PC-3 (cell line): Measurements from ENCODE around the gene MYL10. TPM values are rescaled to one million over a fixed set of nuclear protein-coding genes. Genes with fewer than 3 reads are reported as not detected.
A peak's percentile ranks its signal among the peaks of the same experiment; 100 is the strongest.

Source experiments
- ATAC-seq: fragments of 200-7000 bp; cut with Tn5 transposase; 2 replicates; pipeline ENCODE4 v1.9.1; 2020; ENCODE audit warnings: mild to moderate bottlenecking, moderate library complexity
- BruUV-seq: library from RNA; stranded (reverse); fragments of 400-500 nt; replicated peaks from 2 replicates; lab custom pipeline; 2021; lab: Mats Ljungman, UMichigan
- CTCF ChIA-PET: fragments of 300-600 bp; sonication (Branson Sonifier 250); formaldehyde crosslinking; loops from one replicate; lab custom pipeline; 2022; ENCODE audit warnings: antibody characterized with exemption; lab: Charles Lee
- POLR2A ChIA-PET: fragments of 300-600 bp; sonication (Branson Sonifier 250); formaldehyde crosslinking; loops from one replicate; lab custom pipeline; 2022; ENCODE audit warnings: antibody characterized with exemption; ENCODE audit not compliant: unreplicated experiment; lab: Charles Lee
- DNase-seq: peaks from one replicate; pipeline ENCODE4 v3.0.0-alpha.2; 2015
- H2AFZ ChIP-seq: fragments of 300-600 bp; sonication (generic); 2 replicates; pipeline ENCODE4 v1.6.0; 2016; ENCODE audit warnings: antibody characterized with exemption, low read length
- H3F3A ChIP-seq: fragments of 300-600 bp; sonication (generic); one replicate; pipeline ENCODE4 v1.6.0; 2017; ENCODE audit warnings: antibody characterized with exemption, low read length, control low read depth, mild to moderate bottlenecking; ENCODE audit not compliant: unreplicated experiment
- H3K27ac ChIP-seq: fragments of 300-600 bp; sonication (generic); 2 replicates; pipeline ENCODE4 v1.5.1; 2016; ENCODE audit warnings: mild to moderate bottlenecking, low read length
- H3K27me3 ChIP-seq: fragments of 300-600 bp; sonication (generic); 2 replicates; pipeline ENCODE4 v1.6.1; 2016; ENCODE audit warnings: low read length, mixed read lengths
- H3K36me3 ChIP-seq: fragments of 300-600 bp; sonication (generic); 2 replicates; pipeline ENCODE4 v1.6.1; 2016; ENCODE audit warnings: low read depth, mixed run types, low read length, mixed read lengths
- H3K4me1 ChIP-seq: fragments of 300-600 bp; sonication (generic); 2 replicates; pipeline ENCODE4 v1.5.1; 2016; ENCODE audit warnings: low read length; ENCODE audit not compliant: insufficient read depth
- H3K4me2 ChIP-seq: fragments of 300-600 bp; sonication (generic); 2 replicates; pipeline ENCODE4 v1.6.0; 2016; ENCODE audit warnings: low read length
- H3K4me3 ChIP-seq: fragments of 300-600 bp; sonication (generic); 2 replicates; pipeline ENCODE4 v1.5.1; 2016; ENCODE audit warnings: mild to moderate bottlenecking, low read length, mixed read lengths
- H3K79me2 ChIP-seq: fragments of 300-600 bp; sonication (generic); 2 replicates; pipeline ENCODE4 v1.6.1; 2017; ENCODE audit warnings: low read length, mixed read lengths
- H3K9ac ChIP-seq: fragments of 300-600 bp; sonication (generic); 2 replicates; pipeline ENCODE4 v1.6.0; 2016; ENCODE audit warnings: mild to moderate bottlenecking, low read length
- H3K9me2 ChIP-seq: fragments of 300-600 bp; sonication (generic); replicated peaks from 2 replicates; pipeline ENCODE4 v1.6.1; 2016; ENCODE audit warnings: mixed run types, low read length, mixed read lengths
- H3K9me3 ChIP-seq: fragments of 300-600 bp; sonication (generic); 2 replicates; pipeline ENCODE4 v1.6.1; 2016; ENCODE audit warnings: low read length, mixed read lengths
- H4K20me1 ChIP-seq: fragments of 300-600 bp; sonication (generic); 2 replicates; pipeline ENCODE4 v1.6.1; 2016; ENCODE audit warnings: low read length, mixed read lengths
- EZH2 ChIP-seq: fragments of 300-600 bp; sonication (generic); IDR thresholded peaks from one replicate; pipeline ENCODE4 v1.6.1; 2017; ENCODE audit warnings: antibody characterized with exemption, mild to moderate bottlenecking, low read length; ENCODE audit not compliant: unreplicated experiment
- EZH2phosphoT487 ChIP-seq: fragments of 300-600 bp; sonication (generic); IDR thresholded peaks from 2 replicates; pipeline ENCODE4 v1.6.1; 2018; ENCODE audit warnings: mild to moderate bottlenecking, antibody characterized with exemption, low read length, borderline replicate concordance
- intact Hi-C: fragments of 100-400 bp; cut with micrococcal nuclease; formaldehyde crosslinking; loops from 2 replicates; pipeline ENCODE4 v1.9.0; 2023
- total RNA-seq: library from RNA; depleted of rRNA; stranded (reverse); fragments of >200 nt; gene quantifications from 2 replicates; pipeline ENCODE4 v1.2.3, GENCODE V29; 2014
- TF ChIP-seq, protein P1 (sequence below): fragments of 300-600 bp; sonication (generic); conservative IDR thresholded peaks from 2 replicates; pipeline ENCODE4 v1.5.1; 2017; ENCODE audit warnings: antibody characterized with exemption, low read depth, mild to moderate bottlenecking, low read length

Gene MYL10
- total RNA-seq, 1 experiment from 2014 or later, result 0.69 TPM

DNA sequence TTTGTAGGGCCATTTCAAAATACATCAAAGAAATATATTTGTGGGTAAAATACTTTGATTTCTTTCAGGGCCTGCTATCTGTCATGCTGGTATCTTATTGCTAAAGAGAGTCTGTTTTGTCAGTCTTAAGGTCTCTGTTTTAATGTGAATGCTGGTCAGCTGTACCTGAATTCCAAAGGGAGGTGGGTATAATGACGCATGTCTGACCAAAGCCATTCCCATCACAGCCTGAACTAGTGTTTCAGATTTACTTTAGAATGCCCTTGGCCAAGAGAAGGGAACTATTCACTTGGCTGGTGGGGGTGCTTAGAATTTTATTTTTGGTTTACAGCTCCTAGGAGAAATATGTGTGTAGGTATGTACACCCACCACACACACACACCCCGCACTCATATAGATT, 30.6 kb upstream of the MYL10 start:
- BruUV-seq, result no TSS peak
- H3K4me2 ChIP-seq, result no peak overlapping the region

DNA sequence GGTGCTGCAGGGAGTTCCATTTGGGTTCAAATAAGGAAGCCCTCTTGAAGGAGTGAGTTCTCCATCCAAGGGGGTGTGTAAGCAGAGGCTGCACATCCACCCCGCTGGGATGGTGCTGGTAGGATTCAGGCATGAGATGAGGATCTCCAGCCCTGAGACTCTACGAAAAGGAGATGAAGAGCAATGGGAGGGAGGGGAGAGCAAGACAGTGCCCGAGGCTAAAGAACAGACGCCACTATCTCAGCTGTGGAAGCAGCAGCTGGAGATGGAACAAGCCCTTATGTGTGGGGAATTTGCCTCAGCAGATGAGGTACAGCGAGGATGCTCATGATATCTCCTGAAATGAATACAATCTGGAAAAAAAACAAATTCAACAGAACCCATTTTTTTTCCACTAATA, 28.1 kb upstream of the MYL10 start:
- no peaks in the 10 kb centered on the region for H3K79me2 ChIP-seq
- H3K9ac ChIP-seq, result no peak overlapping the region
- H3K27ac ChIP-seq, result no peak overlapping the region
- ChIA-PET CTCF (no interaction called here), POLR2A (no interaction called here)
- H2AFZ ChIP-seq, result no peak overlapping the region
- H4K20me1 ChIP-seq, result no peaks in the 10 kb centered on the region
- no TSS peak for BruUV-seq
- no peak overlapping the region for H3K4me3 ChIP-seq
- TF ChIP-seq, protein P1, sequence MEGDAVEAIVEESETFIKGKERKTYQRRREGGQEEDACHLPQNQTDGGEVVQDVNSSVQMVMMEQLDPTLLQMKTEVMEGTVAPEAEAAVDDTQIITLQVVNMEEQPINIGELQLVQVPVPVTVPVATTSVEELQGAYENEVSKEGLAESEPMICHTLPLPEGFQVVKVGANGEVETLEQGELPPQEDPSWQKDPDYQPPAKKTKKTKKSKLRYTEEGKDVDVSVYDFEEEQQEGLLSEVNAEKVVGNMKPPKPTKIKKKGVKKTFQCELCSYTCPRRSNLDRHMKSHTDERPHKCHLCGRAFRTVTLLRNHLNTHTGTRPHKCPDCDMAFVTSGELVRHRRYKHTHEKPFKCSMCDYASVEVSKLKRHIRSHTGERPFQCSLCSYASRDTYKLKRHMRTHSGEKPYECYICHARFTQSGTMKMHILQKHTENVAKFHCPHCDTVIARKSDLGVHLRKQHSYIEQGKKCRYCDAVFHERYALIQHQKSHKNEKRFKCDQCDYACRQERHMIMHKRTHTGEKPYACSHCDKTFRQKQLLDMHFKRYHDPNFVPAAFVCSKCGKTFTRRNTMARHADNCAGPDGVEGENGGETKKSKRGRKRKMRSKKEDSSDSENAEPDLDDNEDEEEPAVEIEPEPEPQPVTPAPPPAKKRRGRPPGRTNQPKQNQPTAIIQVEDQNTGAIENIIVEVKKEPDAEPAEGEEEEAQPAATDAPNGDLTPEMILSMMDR, result no peak
- TF ChIP-seq EZH2phosphoT487 (no peak), EZH2 (no peak)
- no peaks in the 10 kb centered on the region for H3K9me3 ChIP-seq
- ATAC-seq (no peak), DNase-seq (no peak)
- H3K9me2 ChIP-seq, result no peaks in the 10 kb centered on the region
- H3K27me3 ChIP-seq, result peaks cover 3% of the 10 kb centered on the region; the same call in 1 of the 2 replicates
- H3K36me3 ChIP-seq, result no peaks in the 10 kb centered on the region
- intact Hi-C loops, result no loop called here
- H3K4me2 ChIP-seq, result no peak overlapping the region
- no peaks in the 10 kb centered on the region for H3K4me1 ChIP-seq
- H3F3A ChIP-seq, result no peaks in the 10 kb centered on the region

More for the DNA sequence above, 30.6 kb upstream of the MYL10 start:
- intact Hi-C loops, result no loop called here
- H3K4me3 ChIP-seq, result no peak overlapping the region
- no peak overlapping the region for H3K27ac ChIP-seq
- no peaks in the 10 kb centered on the region for H3K79me2 ChIP-seq
- TF ChIP-seq, protein P1, result no peak
- no peak for TF ChIP-seq EZH2
- TF ChIP-seq EZH2phosphoT487, result no peak
- no peak overlapping the region for H2AFZ ChIP-seq
- no peak for ATAC-seq
- ChIA-PET CTCF (no interaction called here), POLR2A (no interaction called here)
- no peaks in the 10 kb centered on the region for H3K9me3 ChIP-seq
- no peaks in the 10 kb centered on the region for H3K4me1 ChIP-seq
- H3K36me3 ChIP-seq, result no peaks in the 10 kb centered on the region
- H4K20me1 ChIP-seq, result no peaks in the 10 kb centered on the region
- peaks cover 3% of the 10 kb centered on the region; the same call in 1 of the 2 replicates for H3K27me3 ChIP-seq
- no peak for DNase-seq
- no peaks in the 10 kb centered on the region for H3K9me2 ChIP-seq
- H3K9ac ChIP-seq, result no peak overlapping the region
- H3F3A ChIP-seq, result no peaks in the 10 kb centered on the region

DNA sequence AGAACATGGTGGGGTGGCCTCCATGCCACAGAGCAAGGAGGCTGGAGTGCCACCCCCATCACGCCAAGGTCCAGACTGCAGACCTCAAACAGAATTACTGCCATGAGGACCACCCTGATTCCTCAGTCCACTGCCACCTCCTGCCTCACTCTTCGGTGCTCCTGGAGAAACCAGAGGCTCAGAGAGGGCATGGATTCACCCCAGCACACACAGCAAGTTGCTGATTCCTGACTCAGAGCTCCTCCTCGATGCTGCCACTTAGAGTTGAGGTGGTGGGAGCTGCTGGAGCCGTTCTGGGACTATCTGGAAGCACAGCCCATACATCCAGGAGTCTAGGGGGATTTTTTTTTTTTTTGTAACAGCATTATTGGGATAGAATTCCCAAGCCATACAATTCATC, 22.0 kb upstream of the MYL10 start:
- intact Hi-C loops, result no loop called here
- Histone ChIP-seq H3K36me3 (no peaks in the 10 kb centered on the region), H2AFZ (peak overlapping the region; percentile 29; the same call in 1 of the 2 replicates), H3K9me2 (no peaks in the 10 kb centered on the region), H3K9ac (no peak overlapping the region), H3K79me2 (no peaks in the 10 kb centered on the region), H3K27ac (no peak overlapping the region), H3K4me3 (peak overlapping the region; percentile 12; the same call in 1 of the 2 replicates), H3F3A (no peaks in the 10 kb centered on the region), H3K4me1 (no peaks in the 10 kb centered on the region), H4K20me1 (no peaks in the 10 kb centered on the region), H3K4me2 (peak overlapping the region; percentile 38), H3K9me3 (no peaks in the 10 kb centered on the region), H3K27me3 (no peaks in the 10 kb centered on the region)
- DNase-seq (no peak), ATAC-seq (no peak)
- TF ChIP-seq EZH2phosphoT487 (no peak), EZH2 (no peak)
- TF ChIP-seq, protein P1, result no peak
- CTCF ChIA-PET, result no interaction called here
- no TSS peak for BruUV-seq
- POLR2A ChIA-PET, result no interaction called here
